Endodermal cell (in vitro differentiated cells): ENCODE data around the gene BMS1. TPM values are rescaled to one million over a fixed set of nuclear protein-coding genes. Genes with fewer than 3 reads are reported as not detected.

Experiments used
- DNase-seq: peaks from one replicate; pipeline ENCODE4 v3.0.0-alpha.2; 2017
- H3K27ac ChIP-seq: 2 replicates; pipeline ENCODE4 v1.5.1; 2013; ENCODE audit warnings: mild to moderate bottlenecking, low read depth, low read length, moderate library complexity
- H3K27me3 ChIP-seq: 2 replicates; pipeline ENCODE4 v1.6.1; 2013; ENCODE audit warnings: mild to moderate bottlenecking, low read length, moderate library complexity; ENCODE audit not compliant: insufficient read depth, control insufficient read depth, poor library complexity, severe bottlenecking
- H3K36me3 ChIP-seq: 2 replicates; pipeline ENCODE4 v1.7.0; 2013; ENCODE audit warnings: mild to moderate bottlenecking, low read length, moderate library complexity; ENCODE audit not compliant: control insufficient read depth, insufficient read depth
- H3K4me1 ChIP-seq: one replicate; pipeline ENCODE4 v1.7.0; 2013; ENCODE audit warnings: low read length; ENCODE audit not compliant: control insufficient read depth, insufficient read depth
- H3K4me3 ChIP-seq: 2 replicates; pipeline ENCODE4 v1.5.1; 2013; ENCODE audit warnings: mild to moderate bottlenecking, low read length, moderate library complexity
- H3K9ac ChIP-seq: 2 replicates; pipeline ENCODE4 v1.6.1; 2013; ENCODE audit warnings: mild to moderate bottlenecking, low read length, moderate library complexity; ENCODE audit not compliant: poor library complexity, severe bottlenecking; ENCODE audit errors: extremely low read depth
- H3K9me3 ChIP-seq: 2 replicates; pipeline ENCODE4 v1.6.1; 2013; ENCODE audit warnings: mild to moderate bottlenecking, low read length, moderate library complexity; ENCODE audit not compliant: control insufficient read depth
- H3K27ac Mint-ChIP-seq: 2 replicates; pipeline ENCODE4 v1.8.0; 2020; ENCODE audit warnings: mixed read lengths
- H3K27me3 Mint-ChIP-seq: 2 replicates; pipeline ENCODE4 v1.8.0; 2021; ENCODE audit warnings: mild to moderate bottlenecking, mixed read lengths; ENCODE audit not compliant: insufficient read depth
- H3K36me3 Mint-ChIP-seq: 2 replicates; pipeline ENCODE4 v1.8.0; 2020; ENCODE audit warnings: low read depth, mixed read lengths
- H3K4me1 Mint-ChIP-seq: 2 replicates; pipeline ENCODE4 v1.8.0; 2020; ENCODE audit warnings: mixed read lengths
- H3K4me3 Mint-ChIP-seq: 2 replicates; pipeline ENCODE4 v1.8.0; 2020; ENCODE audit warnings: mild to moderate bottlenecking, moderate library complexity, mixed read lengths
- H3K9me3 Mint-ChIP-seq: 2 replicates; pipeline ENCODE4 v1.8.0; 2020; ENCODE audit warnings: mild to moderate bottlenecking, mixed read lengths
- WGBS, 2 experiments: methylation state at CpG; one replicate each; pipeline versions ENCODE4 v1.1.5 to v1.1.7; 2013; ENCODE audit warnings: missing lambda C conversion rate in 2 of 2, mixed read lengths in 1 of 2; ENCODE audit not compliant: insufficient coverage in 1 of 2, insufficient read length in 1 of 2; 5-methylcytosine and 5-hydroxymethylcytosine counted together
- total RNA-seq, 2 donors: library from RNA; stranded (reverse); fragmentation: NEBNext Ultra II Directional in 1 of 2; extraction: Animal tissue kit (Norgen Biotek cat#: 25700) in 1 of 2; gene quantifications; 2 replicates in 1 of 2; 3 replicates in 1 of 2; pipeline ENCODE4 v1.2.1, GENCODE V29; 2021
- TF ChIP-seq, protein P1 (sequence below): fragments of 200-600 bp; sonication (generic); conservative IDR thresholded peaks from 2 replicates; pipeline ENCODE4 v1.5.0; 2021; ENCODE audit warnings: antibody characterized with exemption, mild to moderate bottlenecking

BMS1 gene
- total RNA-seq, 2 donors from 2014 or later = 19.8 to 24.2 TPM

DNA sequence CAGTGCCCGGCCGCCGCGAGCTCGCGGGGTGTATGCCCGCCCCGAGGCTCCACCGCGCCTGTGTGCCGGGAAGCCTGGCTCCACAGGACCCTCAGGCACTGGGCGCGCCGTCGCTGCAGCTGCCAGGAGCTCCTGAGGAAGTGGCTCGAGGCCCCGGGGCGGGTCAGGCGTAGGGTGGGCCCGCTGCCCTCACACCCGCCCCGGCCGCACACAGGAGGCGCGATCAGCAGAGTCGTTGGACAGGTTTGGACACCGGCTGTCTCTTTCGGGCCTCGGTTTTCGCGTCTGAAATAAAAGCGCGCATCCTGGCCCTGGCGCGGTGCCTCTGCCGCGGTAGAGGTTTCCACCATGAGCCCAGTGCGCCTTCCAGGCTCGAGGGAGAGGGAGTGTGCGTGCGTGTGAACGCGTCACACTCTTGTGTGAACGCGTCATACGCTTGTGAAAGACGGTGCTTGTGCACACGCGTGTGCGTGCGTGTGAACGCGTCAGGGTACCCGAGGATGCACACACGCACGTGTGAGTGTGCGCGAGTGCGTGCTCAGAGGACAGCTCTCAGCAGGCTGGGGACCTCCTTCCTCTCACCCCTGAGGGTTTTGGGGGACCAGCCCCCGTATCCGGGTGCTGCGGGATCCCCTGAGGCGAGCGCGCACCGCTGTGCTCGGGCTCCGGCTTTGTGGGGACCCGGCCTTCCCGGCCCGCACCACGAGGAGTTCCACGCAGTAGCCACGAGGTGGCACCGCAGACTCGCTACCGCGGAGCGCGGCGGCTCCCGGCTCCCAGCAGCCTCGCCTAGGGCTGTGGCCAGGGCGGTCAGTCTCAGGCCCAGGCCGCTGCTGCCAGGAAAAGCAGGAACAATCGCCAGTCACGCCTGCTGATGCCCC, 83.8 kb downstream of the BMS1 start:
- Mint-ChIP-seq H3K27me3 (peaks cover 14% of the 10 kb centered on the region), H3K36me3 (no peaks in the 10 kb centered on the region), H3K27ac (no peak overlapping the region), H3K4me3 (peak overlapping the region; percentile 28), H3K9me3 (no peaks in the 10 kb centered on the region), H3K4me1 (peaks cover 6% of the 10 kb centered on the region)
- WGBS, 2 experiments = 35 to 49% methylated on average over 35 to 87 of the region's 87 CpGs
- TF ChIP-seq, protein P1, sequence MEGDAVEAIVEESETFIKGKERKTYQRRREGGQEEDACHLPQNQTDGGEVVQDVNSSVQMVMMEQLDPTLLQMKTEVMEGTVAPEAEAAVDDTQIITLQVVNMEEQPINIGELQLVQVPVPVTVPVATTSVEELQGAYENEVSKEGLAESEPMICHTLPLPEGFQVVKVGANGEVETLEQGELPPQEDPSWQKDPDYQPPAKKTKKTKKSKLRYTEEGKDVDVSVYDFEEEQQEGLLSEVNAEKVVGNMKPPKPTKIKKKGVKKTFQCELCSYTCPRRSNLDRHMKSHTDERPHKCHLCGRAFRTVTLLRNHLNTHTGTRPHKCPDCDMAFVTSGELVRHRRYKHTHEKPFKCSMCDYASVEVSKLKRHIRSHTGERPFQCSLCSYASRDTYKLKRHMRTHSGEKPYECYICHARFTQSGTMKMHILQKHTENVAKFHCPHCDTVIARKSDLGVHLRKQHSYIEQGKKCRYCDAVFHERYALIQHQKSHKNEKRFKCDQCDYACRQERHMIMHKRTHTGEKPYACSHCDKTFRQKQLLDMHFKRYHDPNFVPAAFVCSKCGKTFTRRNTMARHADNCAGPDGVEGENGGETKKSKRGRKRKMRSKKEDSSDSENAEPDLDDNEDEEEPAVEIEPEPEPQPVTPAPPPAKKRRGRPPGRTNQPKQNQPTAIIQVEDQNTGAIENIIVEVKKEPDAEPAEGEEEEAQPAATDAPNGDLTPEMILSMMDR = peak; percentile 90
- H3K4me1 ChIP-seq = no peaks in the 10 kb centered on the region
- DNase-seq = peak; percentile 94
- H3K27me3 ChIP-seq = peaks cover 17% of the 10 kb centered on the region
- no peak overlapping the region for H3K27ac ChIP-seq
- H3K4me3 ChIP-seq = no peak overlapping the region
- no peaks in the 10 kb centered on the region for H3K9me3 ChIP-seq
- no peak overlapping the region for H3K9ac ChIP-seq
- H3K36me3 ChIP-seq = no peaks in the 10 kb centered on the region

DNA sequence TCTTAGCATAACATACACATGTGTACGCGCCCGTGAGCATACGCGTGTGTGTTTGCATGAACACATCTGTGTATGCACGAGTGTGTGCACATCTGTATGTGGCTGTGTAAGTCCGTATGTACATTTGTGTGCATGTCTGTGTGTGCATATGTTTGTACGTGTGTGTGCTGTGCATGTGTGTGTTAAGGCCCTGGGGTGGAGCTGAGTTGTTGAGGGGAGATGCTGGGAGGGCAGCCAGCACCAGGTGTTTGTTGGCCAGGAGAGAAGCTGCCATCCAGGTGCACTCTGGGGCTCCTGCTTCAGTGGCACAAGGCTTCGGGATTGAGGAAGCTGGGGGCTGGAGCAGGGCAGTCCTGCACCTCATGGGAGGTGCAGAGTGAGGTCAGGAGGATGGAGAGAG, 85.0 kb downstream of the BMS1 start:
- DNase-seq = no peak
- peaks cover 17% of the 10 kb centered on the region for H3K27me3 ChIP-seq
- H3K9me3 ChIP-seq = no peaks in the 10 kb centered on the region
- Mint-ChIP-seq H3K27ac (no peak overlapping the region), H3K36me3 (no peaks in the 10 kb centered on the region), H3K4me1 (peaks cover 9% of the 10 kb centered on the region), H3K9me3 (no peaks in the 10 kb centered on the region), H3K27me3 (peaks cover 14% of the 10 kb centered on the region), H3K4me3 (no peak overlapping the region)
- 88 to 97% methylated on average over 7 to 9 of the region's 9 CpGs for WGBS, 2 experiments
- TF ChIP-seq, protein P1 = no peak
- H3K4me3 ChIP-seq = no peak overlapping the region
- no peaks in the 10 kb centered on the region for H3K36me3 ChIP-seq
- H3K4me1 ChIP-seq = no peaks in the 10 kb centered on the region
- no peak overlapping the region for H3K27ac ChIP-seq
- H3K9ac ChIP-seq = no peak overlapping the region

DNA sequence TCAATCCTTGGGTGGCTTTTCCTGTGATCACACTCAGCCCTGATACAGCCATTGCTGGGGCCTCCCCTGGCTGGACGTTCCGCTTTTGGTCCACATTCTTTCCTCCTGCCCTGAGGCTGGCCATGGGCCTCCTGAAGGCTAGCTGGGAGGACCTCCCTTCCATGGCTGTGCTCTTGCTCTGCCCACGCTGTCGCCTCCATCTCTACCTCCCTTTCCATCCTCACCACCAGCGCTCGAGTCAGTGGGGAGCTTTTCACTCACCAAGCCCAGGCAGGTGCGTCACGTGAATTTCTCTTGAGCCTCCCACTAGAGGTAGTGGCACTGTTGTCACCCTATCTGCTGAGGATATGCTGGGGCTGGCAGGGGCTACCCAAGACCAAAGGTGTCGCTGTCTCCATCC, 85.9 kb downstream of the BMS1 start:
- H3K27me3 ChIP-seq = peaks cover 17% of the 10 kb centered on the region
- TF ChIP-seq, protein P1 = no peak
- DNase-seq = no peak
- H3K27ac ChIP-seq = no peak overlapping the region
- Mint-ChIP-seq H3K27ac (no peak overlapping the region), H3K9me3 (no peaks in the 10 kb centered on the region), H3K36me3 (no peaks in the 10 kb centered on the region), H3K4me3 (no peak overlapping the region), H3K4me1 (peaks cover 9% of the 10 kb centered on the region), H3K27me3 (peaks cover 14% of the 10 kb centered on the region)
- 91 to 96% methylated on average over 5 to 9 of the region's 9 CpGs for WGBS, 2 experiments
- no peaks in the 10 kb centered on the region for H3K9me3 ChIP-seq
- H3K4me3 ChIP-seq = no peak overlapping the region
- no peaks in the 10 kb centered on the region for H3K4me1 ChIP-seq
- no peaks in the 10 kb centered on the region for H3K36me3 ChIP-seq
- H3K9ac ChIP-seq = no peak overlapping the region
